T follicular helper cell (primary cell): Measurements from ENCODE around the gene RFPL1.
"Not testable (repeated sequence)": the region's sequence is repeated elsewhere in the genome, so short reads cannot be mapped to it uniquely, and the experiment has no call there.

Experiments used
- DNase-seq: peaks from one replicate; pipeline ENCODE4 v3.0.0-alpha.2; 2020; ENCODE audit warnings: low read depth

RFPL1 gene

DNA sequence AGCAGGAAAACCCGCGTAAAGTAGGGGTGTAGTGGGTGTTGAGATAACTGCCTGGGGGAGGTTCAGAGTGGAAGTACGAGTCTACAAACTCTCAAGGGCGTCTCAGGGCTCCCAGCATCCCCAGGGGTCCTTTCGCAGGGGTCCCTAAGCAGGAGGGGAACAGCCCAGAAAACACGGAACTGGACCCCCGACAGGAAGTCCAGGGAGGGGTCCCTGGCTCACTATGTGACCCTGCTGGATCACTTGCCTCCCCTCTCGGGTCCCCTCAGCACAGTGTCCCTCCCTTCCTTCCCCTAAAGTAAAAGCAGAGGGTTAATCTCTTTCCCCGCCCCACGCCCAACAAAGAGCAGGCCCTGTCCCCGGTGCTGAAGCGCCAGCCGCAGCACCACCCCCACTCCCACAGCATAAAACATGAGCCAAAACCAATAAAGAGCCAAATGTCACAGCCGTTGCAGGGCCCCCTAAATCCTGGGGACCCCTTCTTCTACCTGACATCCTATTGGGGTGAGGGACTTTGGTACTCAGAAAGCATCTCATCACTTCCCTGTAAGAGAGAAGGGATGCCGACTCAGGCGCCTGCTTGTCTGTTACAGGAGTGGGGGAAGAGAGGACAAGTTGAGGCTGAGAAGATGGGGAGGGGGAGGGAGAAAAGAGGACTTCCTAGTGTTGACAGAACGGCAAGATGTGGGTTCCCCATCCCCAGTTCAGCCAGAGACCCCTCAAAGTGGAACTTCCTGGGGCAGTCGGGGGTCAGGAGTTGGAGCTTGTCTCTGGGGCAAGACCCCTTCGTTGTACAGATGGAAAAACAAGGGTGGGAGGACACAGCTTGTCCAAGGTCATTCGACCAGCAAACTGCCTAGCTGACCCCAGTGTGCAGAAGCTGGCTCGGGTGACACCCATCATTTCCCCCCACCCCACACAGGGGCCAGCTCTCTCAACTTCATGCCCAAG, 40.2 kb downstream of the RFPL1 start:
- no peak for DNase-seq

DNA sequence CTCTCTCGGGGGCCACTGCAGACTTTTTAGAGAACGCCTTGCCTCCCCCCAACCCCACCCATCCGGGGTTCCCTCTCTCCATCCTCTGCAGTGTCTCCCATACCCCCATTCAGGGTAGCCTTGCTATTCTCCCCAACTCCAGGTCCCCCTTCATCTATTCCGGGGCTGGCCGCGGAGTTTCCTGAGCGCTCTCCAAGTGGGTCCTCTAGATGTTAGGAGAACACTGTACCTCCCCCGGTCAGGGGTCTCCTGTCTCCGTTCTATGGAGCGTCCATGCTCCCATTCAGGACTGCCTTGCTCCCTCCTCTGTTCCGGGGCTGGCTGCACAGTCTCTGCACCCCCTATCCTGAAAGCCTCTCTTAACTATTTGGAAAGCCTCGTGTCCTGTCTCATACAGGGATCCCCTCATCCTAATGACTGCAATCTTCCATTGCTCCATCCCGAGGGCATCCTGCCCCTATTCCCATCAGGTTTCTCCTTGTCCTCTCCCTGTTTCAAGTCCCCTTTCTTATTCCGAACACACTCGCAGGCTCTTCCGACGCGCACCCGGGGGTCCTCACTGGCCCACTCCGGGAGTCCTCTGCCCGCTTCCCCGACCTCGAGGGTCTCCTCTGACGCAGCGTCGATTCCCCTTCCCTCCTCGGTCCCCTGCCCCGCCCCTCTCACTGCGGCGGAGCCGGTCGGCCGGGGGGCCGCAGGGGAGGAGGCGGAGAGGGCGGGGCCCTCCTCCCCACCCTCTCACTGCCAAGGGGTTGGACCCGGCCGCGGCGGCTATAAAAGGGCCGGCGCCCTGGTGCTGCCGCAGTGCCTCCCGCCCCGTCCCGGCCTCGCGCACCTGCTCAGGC, 41.3 kb downstream of the RFPL1 start, which contains the start of gene NEFH:
Gene NEFH (plus strand): TSS at position 802 of the 845 bp plus-strand sequence. CDS start 45 bp downstream, outside the sequence.
- DNase-seq, result no peak

GRCh38 chr22:29480262-29480511, 41.8 kb downstream of the RFPL1 start:
- no peak for DNase-seq

GRCh38 chr22:29480512-29481264, 42.3 kb downstream of the RFPL1 start:
- DNase-seq, result no peak

GRCh38 chr22:29481265-29482000, 43.0 kb downstream of the RFPL1 start:
- no peak for DNase-seq

GRCh38 chr22:29482253-29482652, 43.9 kb downstream of the RFPL1 start:
- DNase-seq, result no peak

- DNase-seq, result no peak
These were observed 44.3 kb downstream of the RFPL1 start for GRCh38 chr22:29482726-29483125.

DNA sequence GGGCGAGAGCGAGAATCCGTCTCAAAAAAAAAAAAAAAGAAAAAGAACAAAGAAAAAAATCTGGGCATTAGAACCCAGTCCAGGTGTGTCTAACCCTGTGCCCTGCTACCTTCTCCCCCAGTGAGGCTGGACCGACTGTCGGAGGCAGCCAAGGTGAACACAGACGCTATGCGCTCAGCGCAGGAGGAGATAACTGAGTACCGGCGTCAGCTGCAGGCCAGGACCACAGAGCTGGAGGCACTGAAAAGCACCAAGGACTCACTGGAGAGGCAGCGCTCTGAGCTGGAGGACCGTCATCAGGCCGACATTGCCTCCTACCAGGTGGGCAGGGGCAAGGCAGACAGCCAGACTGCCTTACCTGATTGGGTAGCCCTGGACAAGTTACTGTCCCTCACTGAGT, 44.9 kb downstream of the RFPL1 start:
- DNase-seq, result no peak

DNA sequence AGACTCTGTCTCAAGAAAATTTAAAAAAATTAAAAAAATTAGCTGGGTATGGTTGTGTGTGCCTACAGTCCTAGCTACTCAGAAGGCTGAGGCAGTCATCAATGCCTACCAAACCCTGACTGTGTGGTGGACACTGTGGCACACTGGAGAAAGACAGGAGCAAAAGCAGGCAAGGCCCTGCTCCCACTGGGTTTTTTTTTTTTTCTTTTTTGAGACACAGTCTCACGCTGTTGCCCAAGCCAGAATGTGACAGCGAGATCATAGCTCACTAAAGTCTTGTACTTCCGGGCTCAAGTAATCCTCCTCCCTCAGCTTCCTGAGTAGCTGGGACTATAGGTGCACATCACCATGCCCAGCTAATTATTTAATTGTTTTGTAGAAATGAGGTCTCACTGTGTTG, 46.3 kb downstream of the RFPL1 start:
- no peak for DNase-seq

DNA sequence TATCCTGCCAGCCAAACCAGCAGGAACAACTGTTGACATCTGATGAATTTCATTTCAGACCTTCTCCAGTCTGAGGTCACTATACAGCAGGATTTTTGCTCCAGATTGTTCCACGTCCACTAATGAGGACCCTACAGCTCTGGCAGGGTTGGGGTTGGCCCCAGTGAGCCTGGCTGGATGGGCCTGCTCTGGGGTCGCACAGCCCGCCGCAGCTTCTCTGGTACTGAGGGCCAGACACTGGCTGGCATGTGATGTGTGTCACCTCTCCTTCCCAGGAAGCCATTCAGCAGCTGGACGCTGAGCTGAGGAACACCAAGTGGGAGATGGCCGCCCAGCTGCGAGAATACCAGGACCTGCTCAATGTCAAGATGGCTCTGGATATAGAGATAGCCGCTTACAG, 47.1 kb downstream of the RFPL1 start:
- no peak for DNase-seq

GRCh38 chr22:29487426-29487986, 49.1 kb downstream of the RFPL1 start:
- no peak for DNase-seq

DNA sequence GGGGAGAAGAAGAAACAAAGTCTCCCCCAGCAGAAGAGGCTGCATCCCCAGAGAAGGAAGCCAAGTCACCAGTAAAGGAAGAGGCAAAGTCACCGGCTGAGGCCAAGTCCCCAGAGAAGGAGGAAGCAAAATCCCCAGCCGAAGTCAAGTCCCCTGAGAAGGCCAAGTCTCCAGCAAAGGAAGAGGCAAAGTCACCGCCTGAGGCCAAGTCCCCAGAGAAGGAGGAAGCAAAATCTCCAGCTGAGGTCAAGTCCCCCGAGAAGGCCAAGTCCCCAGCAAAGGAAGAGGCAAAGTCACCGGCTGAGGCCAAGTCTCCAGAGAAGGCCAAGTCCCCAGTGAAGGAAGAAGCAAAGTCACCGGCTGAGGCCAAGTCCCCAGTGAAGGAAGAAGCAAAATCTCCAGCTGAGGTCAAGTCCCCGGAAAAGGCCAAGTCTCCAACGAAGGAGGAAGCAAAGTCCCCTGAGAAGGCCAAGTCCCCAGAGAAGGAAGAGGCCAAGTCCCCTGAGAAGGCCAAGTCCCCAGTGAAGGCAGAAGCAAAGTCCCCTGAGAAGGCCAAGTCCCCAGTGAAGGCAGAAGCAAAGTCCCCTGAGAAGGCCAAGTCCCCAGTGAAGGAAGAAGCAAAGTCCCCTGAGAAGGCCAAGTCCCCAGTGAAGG, 50.9 kb downstream of the RFPL1 start:
- not testable (repeated sequence) for DNase-seq

- DNase-seq, result no peak
These were observed 52.6 kb downstream of the RFPL1 start for GRCh38 chr22:29491012-29491411.
